ENCODE measurements around the gene BAK1. TPM values are rescaled to one million over a fixed set of nuclear protein-coding genes. Genes with fewer than 3 reads are reported as not detected.

BAK1 gene
- total RNA-seq (2014; rRNA removed) (15.1 and 23.7 TPM in 2 replicates), Bru-seq, nascent RNA (percentile 85 among the genes with signal in this experiment), BruChase-seq, experiment 1, labeled RNA remaining after a 6-hour chase (percentile 92 among the genes with signal in this experiment), BruChase-seq, experiment 2, labeled RNA remaining after a 2-hour chase (percentile 93 among the genes with signal in this experiment)
- long read RNA-seq, transcript BAK1-202 (6 exons, 2,136 nt), result major isoform, 142 of 199 reads
- long read RNA-seq, partial matches to known transcripts, result 18 of 199 reads
- long read RNA-seq, other reads (novel, unspliced or antisense), result 39 of 199 reads

DNA sequence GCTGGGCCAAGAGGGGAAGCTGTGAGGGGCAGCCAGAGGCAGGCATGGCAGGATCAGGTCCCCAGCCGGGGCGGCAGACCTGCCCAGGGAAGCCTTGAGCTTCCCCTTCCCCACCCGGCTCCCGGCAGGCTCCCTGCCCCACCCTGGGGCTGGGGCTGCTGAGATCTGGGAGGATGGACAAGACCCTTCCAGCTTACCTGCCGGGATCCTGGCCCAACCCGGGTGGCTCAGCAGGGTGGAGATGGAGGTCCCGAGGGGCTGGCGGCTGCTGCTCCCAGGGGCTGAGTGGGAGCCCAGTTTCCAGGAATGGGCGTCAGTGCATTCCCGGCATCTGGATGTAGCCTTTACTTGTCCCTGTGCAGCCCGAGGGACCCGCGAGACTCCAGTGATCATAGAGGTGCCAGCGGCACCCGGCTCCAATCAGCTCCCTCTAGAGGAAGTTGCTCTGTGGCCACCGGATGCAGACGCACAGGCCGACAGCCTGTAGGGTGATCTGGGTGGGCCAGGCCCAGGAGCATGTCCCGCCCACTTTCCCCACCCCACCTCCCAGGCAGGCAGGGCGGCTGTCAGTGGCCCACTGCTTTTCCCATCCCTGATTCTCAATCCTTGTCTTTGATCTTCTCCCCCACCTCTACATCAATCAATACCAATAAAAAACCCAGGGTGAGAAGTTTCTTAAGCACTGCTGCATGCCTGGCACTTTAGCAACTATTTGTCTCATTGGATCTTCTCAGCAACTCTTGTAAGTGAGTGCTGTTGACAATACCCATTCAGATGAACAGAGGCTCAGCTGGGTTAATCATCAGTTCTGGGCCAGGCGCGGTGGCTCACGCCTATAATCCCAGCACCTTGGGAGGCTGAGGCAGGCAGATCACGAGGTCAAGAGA lies at the start of gene BAK1:
TSS of gene BAK1 (minus strand) at position 449 of the 887 bp plus-strand sequence. CDS start 2,672 bp downstream, outside the sequence.
- ChIA-PET CTCF (interaction anchor here (0.6 to 1.6 kb wide), 6 partner anchors 10 to 139 kb away, joined by 3 to 5 read pairs (median 4); partner anchors contain the start of gene ZBTB9), POLR2A (ENCODE audit: unreplicated experiment) (interaction anchor here (0.5 to 0.6 kb wide), 2 partner anchors 162 to 1931 kb away, joined by 3 to 4 read pairs; no protein-coding TSS in a partner anchor)
- no peaks in the 10 kb centered on the region for H3F3A ChIP-seq (ENCODE audit: low read length, unreplicated experiment)
- H3K9me2 ChIP-seq (replicated peaks; ENCODE audit: low read length), result no peaks in the 10 kb centered on the region
- H3K79me2 ChIP-seq (ENCODE audit: low read length), result peaks cover 32% of the 10 kb centered on the region
- H3K27me3 ChIP-seq (ENCODE audit: low read length), result no peaks in the 10 kb centered on the region
- H4K20me1 ChIP-seq (ENCODE audit: low read length), result no peaks in the 10 kb centered on the region
- H3K4me2 ChIP-seq (ENCODE audit: low read length), result peak within 1 kb of the TSS; percentile 99
- peaks cover 24% of the 10 kb centered on the region for H3K4me1 ChIP-seq (ENCODE audit: insufficient read depth, low read length)
- BruUV-seq (replicated peaks), result TSS peak; percentile 59
- peak within 1 kb of the TSS; percentile 59 for H2AFZ ChIP-seq (ENCODE audit: low read length)
- ATAC-seq (peak; percentile 93), DNase-seq (peak; percentile 92)
- H3K4me3 ChIP-seq (ENCODE audit: low read length), result peak within 1 kb of the TSS; percentile 100
- H3K36me3 ChIP-seq (ENCODE audit: low read depth, low read length), result peaks cover 12% of the 10 kb centered on the region; the same call in 1 of the 2 replicates
- H3K9ac ChIP-seq (ENCODE audit: low read length), result peak within 1 kb of the TSS; percentile 94
- H3K9me3 ChIP-seq (ENCODE audit: low read length), result no peaks in the 10 kb centered on the region
- intact Hi-C loops (cut with micrococcal nuclease), result loop anchor here (10.0 kb wide), 1 partner anchor 85 kb away; no protein-coding TSS in a partner anchor
- H3K27ac ChIP-seq (ENCODE audit: low read length), result peak within 1 kb of the TSS; percentile 39; the same call in 1 of the 2 replicates
- no peak for TF ChIP-seq EZH2phosphoT487 (IDR thresholded peaks at IDR 0.05; ENCODE audit: borderline replicate concordance, low read length)
- TF ChIP-seq, protein P1, sequence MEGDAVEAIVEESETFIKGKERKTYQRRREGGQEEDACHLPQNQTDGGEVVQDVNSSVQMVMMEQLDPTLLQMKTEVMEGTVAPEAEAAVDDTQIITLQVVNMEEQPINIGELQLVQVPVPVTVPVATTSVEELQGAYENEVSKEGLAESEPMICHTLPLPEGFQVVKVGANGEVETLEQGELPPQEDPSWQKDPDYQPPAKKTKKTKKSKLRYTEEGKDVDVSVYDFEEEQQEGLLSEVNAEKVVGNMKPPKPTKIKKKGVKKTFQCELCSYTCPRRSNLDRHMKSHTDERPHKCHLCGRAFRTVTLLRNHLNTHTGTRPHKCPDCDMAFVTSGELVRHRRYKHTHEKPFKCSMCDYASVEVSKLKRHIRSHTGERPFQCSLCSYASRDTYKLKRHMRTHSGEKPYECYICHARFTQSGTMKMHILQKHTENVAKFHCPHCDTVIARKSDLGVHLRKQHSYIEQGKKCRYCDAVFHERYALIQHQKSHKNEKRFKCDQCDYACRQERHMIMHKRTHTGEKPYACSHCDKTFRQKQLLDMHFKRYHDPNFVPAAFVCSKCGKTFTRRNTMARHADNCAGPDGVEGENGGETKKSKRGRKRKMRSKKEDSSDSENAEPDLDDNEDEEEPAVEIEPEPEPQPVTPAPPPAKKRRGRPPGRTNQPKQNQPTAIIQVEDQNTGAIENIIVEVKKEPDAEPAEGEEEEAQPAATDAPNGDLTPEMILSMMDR (conservative IDR thresholded peaks at IDR 0.05; ENCODE audit: low read depth, low read length), result peak; percentile 54
- no peak for TF ChIP-seq EZH2 (IDR thresholded peaks at IDR 0.05; ENCODE audit: low read length, unreplicated experiment)

DNA sequence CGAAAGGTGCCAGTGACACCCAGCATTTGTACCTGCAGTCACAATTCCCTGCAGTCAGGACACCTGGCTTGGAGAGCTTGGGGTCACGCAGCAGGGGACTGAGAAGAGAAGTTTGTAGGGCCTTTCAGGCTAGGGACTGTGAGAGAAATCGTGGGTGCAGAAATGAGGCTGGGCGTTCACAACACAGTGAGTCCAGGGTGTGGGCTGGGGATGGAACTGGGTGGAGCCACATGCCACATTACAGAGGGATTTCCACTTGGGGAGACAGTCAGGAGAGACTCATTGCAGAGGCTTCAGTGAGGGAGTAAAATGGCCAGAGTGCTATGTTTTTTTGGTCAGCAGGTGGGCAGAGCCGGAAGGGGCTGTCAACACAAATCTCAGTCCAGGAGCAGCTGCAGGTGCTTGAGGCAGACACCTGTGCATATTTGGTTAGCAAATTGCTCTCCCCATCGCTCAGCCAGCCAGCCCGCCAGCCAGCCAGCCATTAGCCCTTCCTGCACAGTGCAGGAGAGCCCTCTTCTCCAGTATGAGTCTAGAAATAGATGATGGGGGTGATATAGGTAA lies 48.4 kb upstream of the BAK1 start:
- Histone ChIP-seq H3F3A (ENCODE audit: low read length, unreplicated experiment) (no peaks in the 10 kb centered on the region), H4K20me1 (ENCODE audit: low read length) (peaks cover 22% of the 10 kb centered on the region; the same call in 1 of the 2 replicates), H3K9ac (ENCODE audit: low read length) (no peak overlapping the region), H2AFZ (ENCODE audit: low read length) (no peak overlapping the region), H3K9me3 (ENCODE audit: low read length) (no peaks in the 10 kb centered on the region), H3K27me3 (ENCODE audit: low read length) (no peaks in the 10 kb centered on the region), H3K79me2 (ENCODE audit: low read length) (peaks cover 78% of the 10 kb centered on the region), H3K9me2 (replicated peaks; ENCODE audit: low read length) (no peaks in the 10 kb centered on the region), H3K4me1 (ENCODE audit: insufficient read depth, low read length) (peaks cover 12% of the 10 kb centered on the region), H3K4me3 (ENCODE audit: low read length) (no peak overlapping the region), H3K36me3 (ENCODE audit: low read depth, low read length) (peaks cover 15% of the 10 kb centered on the region), H3K27ac (ENCODE audit: low read length) (no peak overlapping the region), H3K4me2 (ENCODE audit: low read length) (no peak overlapping the region)
- no TSS peak for BruUV-seq (replicated peaks)
- TF ChIP-seq, protein P1 (conservative IDR thresholded peaks at IDR 0.05; ENCODE audit: low read depth, low read length), result no peak
- TF ChIP-seq EZH2 (IDR thresholded peaks at IDR 0.05; ENCODE audit: low read length, unreplicated experiment) (no peak), EZH2phosphoT487 (IDR thresholded peaks at IDR 0.05; ENCODE audit: borderline replicate concordance, low read length) (no peak)
- POLR2A ChIA-PET (ENCODE audit: unreplicated experiment), result no interaction called here
- intact Hi-C loops (cut with micrococcal nuclease), result no loop called here
- no peak for DNase-seq
- CTCF ChIA-PET, result interaction anchor here (0.6 kb wide), 1 partner anchor 250 kb away, joined by 5 read pairs; no protein-coding TSS in a partner anchor
- no peak for ATAC-seq

Measured in PC-3 (cell line).